Measurements from ENCODE around the gene BORCS6. TPM values are rescaled to one million over a fixed set of nuclear protein-coding genes. Genes with fewer than 3 reads are reported as not detected.

The BORCS6 gene
- total RNA-seq, 1 experiment from 2014 or later: 9.3 TPM

DNA sequence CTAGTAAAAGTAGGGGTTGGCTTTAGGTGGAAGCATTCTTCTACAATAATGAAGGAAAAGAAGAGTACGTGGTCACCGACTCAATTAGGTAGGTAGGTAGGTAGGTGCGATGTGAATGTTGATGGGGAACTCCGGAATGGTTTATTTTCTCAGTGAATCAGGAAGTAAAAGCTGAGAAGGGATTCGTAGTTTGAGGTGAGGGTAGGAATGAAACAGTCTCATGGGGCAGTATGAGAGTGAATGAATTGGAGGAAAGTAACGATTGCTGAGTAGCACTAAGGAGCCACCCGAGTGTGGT, 51.7 kb downstream of the BORCS6 start:
- Histone ChIP-seq H3K4me3 (ENCODE audit: low read depth in 2 of 2, low read length in 2 of 2) (peak overlapping the region; percentile 54 to 83), H3K4me1 (ENCODE audit: control insufficient read depth, insufficient read depth, low read length) (no peaks in the 10 kb centered on the region; the same call in 1 of the 2 replicates), H3K9me3 (ENCODE audit: control insufficient read depth, insufficient read depth, low read depth, low read length) (no peaks in the 10 kb centered on the region), H3K36me3 (ENCODE audit: control insufficient read depth, insufficient read depth, low read length) (no peaks in the 10 kb centered on the region), H3K27ac (ENCODE audit: low read length) (peak overlapping the region; percentile 81), H3K27me3 (ENCODE audit: control insufficient read depth, insufficient read depth, low read length) (no peaks in the 10 kb centered on the region)
- CTCF ChIA-PET: interaction anchor here (0.9 kb wide), 1 partner anchor 19 kb away, joined by 7 read pairs; no protein-coding TSS in a partner anchor
- POLR2A ChIA-PET: interaction anchor here (0.5 to 1.1 kb wide), 3 partner anchors 19 to 60 kb away, joined by 3 to 7 read pairs (median 3); no protein-coding TSS in a partner anchor
- intact Hi-C loops (cut with micrococcal nuclease; ENCODE audit: unreplicated experiment) (no loop called here), in situ Hi-C loops (cut with HindIII; ENCODE audit: low pct_unique_long_range_greater_than_20kb, low sequenced_read_pairs) (no loop called here)
- ATAC-seq (no peak; the same call in 1 of the 2 replicates), DNase-seq (ENCODE audit: low read depth, low spot score) (no peak)
- no TSS peak for BruUV-seq (replicated peaks)
- TF ChIP-seq CTCF (IDR thresholded peaks at IDR 0.05) (no peak), SIN3A (IDR thresholded peaks at IDR 0.05; ENCODE audit: borderline replicate concordance, insufficient read depth, low read depth, low read length) (no peak), TCF7L2 (IDR thresholded peaks at IDR 0.05; ENCODE audit: low read depth, low read length) (no peak), POLR2AphosphoS5 (IDR thresholded peaks at IDR 0.05; ENCODE audit: low read depth, low read length) (no peak)
- TF ChIP-seq, protein P1, sequence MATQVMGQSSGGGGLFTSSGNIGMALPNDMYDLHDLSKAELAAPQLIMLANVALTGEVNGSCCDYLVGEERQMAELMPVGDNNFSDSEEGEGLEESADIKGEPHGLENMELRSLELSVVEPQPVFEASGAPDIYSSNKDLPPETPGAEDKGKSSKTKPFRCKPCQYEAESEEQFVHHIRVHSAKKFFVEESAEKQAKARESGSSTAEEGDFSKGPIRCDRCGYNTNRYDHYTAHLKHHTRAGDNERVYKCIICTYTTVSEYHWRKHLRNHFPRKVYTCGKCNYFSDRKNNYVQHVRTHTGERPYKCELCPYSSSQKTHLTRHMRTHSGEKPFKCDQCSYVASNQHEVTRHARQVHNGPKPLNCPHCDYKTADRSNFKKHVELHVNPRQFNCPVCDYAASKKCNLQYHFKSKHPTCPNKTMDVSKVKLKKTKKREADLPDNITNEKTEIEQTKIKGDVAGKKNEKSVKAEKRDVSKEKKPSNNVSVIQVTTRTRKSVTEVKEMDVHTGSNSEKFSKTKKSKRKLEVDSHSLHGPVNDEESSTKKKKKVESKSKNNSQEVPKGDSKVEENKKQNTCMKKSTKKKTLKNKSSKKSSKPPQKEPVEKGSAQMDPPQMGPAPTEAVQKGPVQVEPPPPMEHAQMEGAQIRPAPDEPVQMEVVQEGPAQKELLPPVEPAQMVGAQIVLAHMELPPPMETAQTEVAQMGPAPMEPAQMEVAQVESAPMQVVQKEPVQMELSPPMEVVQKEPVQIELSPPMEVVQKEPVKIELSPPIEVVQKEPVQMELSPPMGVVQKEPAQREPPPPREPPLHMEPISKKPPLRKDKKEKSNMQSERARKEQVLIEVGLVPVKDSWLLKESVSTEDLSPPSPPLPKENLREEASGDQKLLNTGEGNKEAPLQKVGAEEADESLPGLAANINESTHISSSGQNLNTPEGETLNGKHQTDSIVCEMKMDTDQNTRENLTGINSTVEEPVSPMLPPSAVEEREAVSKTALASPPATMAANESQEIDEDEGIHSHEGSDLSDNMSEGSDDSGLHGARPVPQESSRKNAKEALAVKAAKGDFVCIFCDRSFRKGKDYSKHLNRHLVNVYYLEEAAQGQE (IDR thresholded peaks at IDR 0.05; ENCODE audit: insufficient read depth in 1 of 2, low read depth in 2 of 2, low read length in 1 of 2): no peak

Small RNAs within 50 kb of the gene (microRNA-seq; reads per million reads assigned to microRNA genes)
- gene MIR4521 (ENCODE audit: unreplicated experiment): 261 reads per million, percentile 65 among the genes with 10 or more reads in this experiment
- not detected for gene MIR6883 (ENCODE audit: unreplicated experiment)

Other genes starting within 250 kb of the BORCS6 start
- gene GUCY2D, start 187.6 kb downstream of the BORCS6 start, total RNA-seq (2021; ENCODE audit: unreplicated experiment): not detected
- gene ALOX15B, start 151.1 kb downstream of the BORCS6 start, total RNA-seq (2021; ENCODE audit: unreplicated experiment): not detected
- not detected for gene ALOX12B, start 102.5 kb downstream of the BORCS6 start, total RNA-seq (2021; ENCODE audit: unreplicated experiment)
- gene ALOXE3, start 71.7 kb downstream of the BORCS6 start, total RNA-seq (2021; ENCODE audit: unreplicated experiment): 0.46 TPM
- gene HES7, start 66.1 kb downstream of the BORCS6 start, total RNA-seq (2021; ENCODE audit: unreplicated experiment): 4.0 TPM
- 17.1 TPM for gene PER1, start 37.8 kb downstream of the BORCS6 start, total RNA-seq (2021; ENCODE audit: unreplicated experiment)
- 28.6 TPM for gene VAMP2, start 27.2 kb downstream of the BORCS6 start, total RNA-seq (2021; ENCODE audit: unreplicated experiment)
- gene TMEM107, start 13.8 kb downstream of the BORCS6 start, total RNA-seq (2021; ENCODE audit: unreplicated experiment): 10.6 TPM
- gene AURKB, start 20.4 kb upstream of the BORCS6 start, total RNA-seq (2021; ENCODE audit: unreplicated experiment): 85.8 TPM
- 34.2 TPM for gene CTC1, start 57.9 kb upstream of the BORCS6 start, total RNA-seq (2021; ENCODE audit: unreplicated experiment)
- 73.0 TPM for gene PFAS, start 59.1 kb upstream of the BORCS6 start, total RNA-seq (2021; ENCODE audit: unreplicated experiment)
- gene RANGRF, start 98.5 kb upstream of the BORCS6 start, total RNA-seq (2021; ENCODE audit: unreplicated experiment): 16.7 TPM
- 22.0 TPM for gene SLC25A35, start 105.2 kb upstream of the BORCS6 start, total RNA-seq (2021; ENCODE audit: unreplicated experiment)
- not detected for gene ARHGEF15, start 120.1 kb upstream of the BORCS6 start, total RNA-seq (2021; ENCODE audit: unreplicated experiment)
- gene ODF4, start 149.7 kb upstream of the BORCS6 start, total RNA-seq (2021; ENCODE audit: unreplicated experiment): not detected
- gene RPL26, start 193.0 kb upstream of the BORCS6 start, total RNA-seq (2021; ENCODE audit: unreplicated experiment): 865 TPM
- not detected for gene RNF222, start 207.6 kb upstream of the BORCS6 start, total RNA-seq (2021; ENCODE audit: unreplicated experiment)
- 44.8 TPM for gene NDEL1, start 245.7 kb upstream of the BORCS6 start, total RNA-seq (2021; ENCODE audit: unreplicated experiment)

Measured in Panc1 (cell line).